K562 (cell line): ENCODE data around the gene BZW2. TPM values are rescaled to one million over a fixed set of nuclear protein-coding genes. Genes with fewer than 3 reads are reported as not detected.

Experiments used
- BCOR ChIP-seq: fragments of 450-650 bp; IDR thresholded peaks from 2 replicates; pipeline ENCODE4 v1.6.1; 2016
- CREBBP ChIP-seq: IDR thresholded peaks from one replicate; pipeline ENCODE4 v1.6.1; 2012; ENCODE audit warnings: low read depth, mild to moderate bottlenecking, control low read depth, inconsistent platforms, low read length
- FOXM1 ChIP-seq, 2 experiments: fragments of 450-650 bp in 1 of 2; sonication (generic) in 1 of 2; formaldehyde crosslinking in 1 of 2; IDR thresholded peaks; 2 replicates each; pipeline versions ENCODE4 v1.6.1 to v1.9.0; 2017 to 2022; ENCODE audit warnings: low read depth in 2 of 2, mild to moderate bottlenecking in 2 of 2, missing genetic modification reagents in 1 of 2, moderate library complexity in 1 of 2
- FOXP1 ChIP-seq: sonication (generic); formaldehyde crosslinking; IDR thresholded peaks from 2 replicates; pipeline ENCODE4 v1.8.0; 2022; ENCODE audit warnings: mild to moderate bottlenecking, missing genetic modification reagents
- GTF2F1 ChIP-seq: IDR thresholded peaks from 2 replicates; pipeline ENCODE4 v1.6.1; 2011; ENCODE audit warnings: low read depth, low read length, improper control_type of control experiment
- HDAC3 ChIP-seq: fragments of 450-650 bp; IDR thresholded peaks from 2 replicates; pipeline ENCODE4 v1.6.1; 2018; ENCODE audit warnings: borderline replicate concordance, mild to moderate bottlenecking, moderate library complexity; ENCODE audit not compliant: partially characterized antibody
- HLTF ChIP-seq: fragments of 450-650 bp; IDR thresholded peaks from 2 replicates; pipeline ENCODE4 v1.6.1; 2016
- JUNB ChIP-seq: fragments of 450-650 bp; formaldehyde crosslinking; conservative IDR thresholded peaks from 2 replicates; pipeline ENCODE4 v1.4.0; 2020; ENCODE audit warnings: mild to moderate bottlenecking
- KLF1 ChIP-seq: fragments of 450-650 bp; IDR thresholded peaks from 2 replicates; pipeline ENCODE4 v1.6.1; 2016; ENCODE audit warnings: missing genetic modification characterization, missing compliant biosample characterization
- MAFF ChIP-seq: IDR thresholded peaks from 2 replicates; pipeline ENCODE4 v1.6.1; 2012; ENCODE audit warnings: low read length, improper control_type of control experiment
- MCM7 ChIP-seq, 2 experiments: fragments of 450-650 bp; IDR thresholded peaks; 2 replicates each; pipeline ENCODE4 v1.6.1; 2016 to 2018
- NFE2 ChIP-seq: IDR thresholded peaks from 2 replicates; pipeline ENCODE4 v1.6.1; 2014; ENCODE audit warnings: antibody characterized with exemption, low read depth
- NR4A1 ChIP-seq, 2 experiments: fragments of 250-450 bp in 1 of 2; fragments of 450-650 bp in 1 of 2; sonication (Bioruptor Pico) in 1 of 2; IDR thresholded peaks; 2 replicates each; pipeline versions ENCODE4 v1.4.0 to v1.6.1; 2016 to 2020; ENCODE audit warnings: mild to moderate bottlenecking in 2 of 2, missing compliant biosample characterization in 1 of 2, missing genetic modification characterization in 1 of 2, moderate library complexity in 1 of 2
- SNRNP70 ChIP-seq: fragments of 200-400 bp; formaldehyde crosslinking; optimal IDR thresholded peaks from 2 replicates; pipeline ENCODE3; 2017; ENCODE audit warnings: low read depth, low read length
- SREBF2 ChIP-seq: sonication (generic); formaldehyde crosslinking; IDR thresholded peaks from 2 replicates; pipeline ENCODE4 v1.4.0; 2020; ENCODE audit warnings: mild to moderate bottlenecking, missing genetic modification reagents
- THRB ChIP-seq: fragments of 450-650 bp; formaldehyde crosslinking; conservative IDR thresholded peaks from 2 replicates; pipeline ENCODE4 v1.4.0; 2022; ENCODE audit warnings: mild to moderate bottlenecking, missing genetic modification characterization
- ZFP91 ChIP-seq: sonication (generic); formaldehyde crosslinking; IDR thresholded peaks from 2 replicates; pipeline ENCODE4 v1.8.0; 2022; ENCODE audit warnings: mild to moderate bottlenecking, missing genetic modification reagents
- ZNF212 ChIP-seq: fragments of 450-650 bp; formaldehyde crosslinking; IDR thresholded peaks from 2 replicates; pipeline ENCODE4 v1.4.0; 2020; ENCODE audit warnings: mild to moderate bottlenecking
- ZNF224 ChIP-seq: sonication (generic); formaldehyde crosslinking; IDR thresholded peaks from 2 replicates; pipeline ENCODE4 v1.8.0; 2022; ENCODE audit warnings: mild to moderate bottlenecking, missing genetic modification reagents
- ZNF583 ChIP-seq: fragments of 250-450 bp; sonication (Bioruptor Pico); IDR thresholded peaks from 2 replicates; pipeline ENCODE4 v1.4.0; 2020
- ZNF778 ChIP-seq: fragments of 450-650 bp; formaldehyde crosslinking; IDR thresholded peaks from 2 replicates; pipeline ENCODE4 v1.4.0; 2020; ENCODE audit warnings: mild to moderate bottlenecking, moderate library complexity
- polyA plus RNA-seq, 8 experiments: library from polyadenylated mRNA; depleted of rRNA in 4 of 8; stranded (reverse) in 5 of 8; unstranded in 3 of 8; fragments of >200 nt; fragmentation: Nextera tagmentation in 2 of 8; fragmentation: Illumina TruSeq in 1 of 8; extraction: Ambion mirVana in 2 of 8; extraction: Trizol in 1 of 8; gene quantifications; 2 replicates each; pipeline versions ENCODE4 v1.2.1 to v1.2.3, GENCODE V29; 2011 to 2014; ENCODE audit warnings: inconsistent platforms in 1 of 8, missing spikeins in 1 of 8
- total RNA-seq, 7 experiments: library from RNA; depleted of rRNA in 6 of 7; stranded (reverse); fragments of >200 nt in 6 of 7; fragmentation: Illumina TruSeq in 2 of 7; extraction: Trizol in 2 of 7; gene quantifications; 2 replicates each; pipeline versions ENCODE4 v1.2.1 to v1.2.3, GENCODE V29; 2011 to 2021; ENCODE audit warnings: low replicate concordance in 1 of 7
- TF ChIP-seq, protein P1 (sequence below): fragments of 250-450 bp; sonication (Bioruptor Pico); IDR thresholded peaks from 2 replicates; pipeline ENCODE4 v1.5.0; 2021; ENCODE audit warnings: mild to moderate bottlenecking, borderline replicate concordance

BZW2 gene
- total and polyA plus RNA-seq, 9 of the 15 experiments (the other 6 are each of a cell fraction or from before 2014, with no cell fraction given) = 140 to 316 (median 173) TPM

DNA sequence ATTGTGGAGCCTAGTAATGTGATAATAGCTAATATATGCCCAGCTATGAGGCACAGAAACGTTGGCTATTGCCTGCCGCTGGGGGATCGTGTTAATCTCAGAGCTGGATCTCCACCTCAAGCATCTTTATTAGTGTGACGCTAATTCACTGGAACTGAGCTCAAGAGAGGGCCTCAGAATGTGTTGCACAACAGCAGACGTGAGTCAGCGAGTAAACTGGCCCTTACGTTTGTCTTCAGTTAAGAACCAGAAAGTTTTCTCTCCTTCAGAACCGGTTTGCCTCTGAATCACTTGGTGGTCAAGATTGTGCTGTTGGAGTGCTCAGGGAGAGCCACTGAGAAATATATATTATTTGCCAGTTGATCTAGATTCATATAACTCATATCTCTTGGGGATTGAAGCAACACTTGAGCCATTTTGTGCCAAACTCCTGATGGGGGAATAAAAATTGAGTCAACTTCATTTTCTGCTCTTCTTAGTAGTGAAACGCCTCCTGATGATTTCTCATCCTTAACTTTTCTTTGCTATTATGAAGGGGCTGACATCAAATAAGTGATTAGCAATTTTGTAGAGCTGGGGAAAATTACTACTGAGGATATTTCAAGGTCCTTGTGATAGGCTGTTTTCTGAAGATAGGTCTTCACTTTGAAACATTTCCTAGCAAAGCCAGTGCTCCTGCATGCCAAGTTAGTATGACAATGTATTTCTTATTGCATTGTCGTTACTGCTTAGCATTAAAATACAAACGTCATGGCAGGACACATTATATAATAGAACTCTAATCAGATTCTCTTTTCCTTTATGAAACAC is 22.3 kb downstream of the BZW2 start (continued):
- TF ChIP-seq HLTF (no peak), BCOR (peak; percentile 10; the same call in 1 of the 2 replicates), THRB (no peak), SREBF2 (CRISPR knock-in tag) (no peak), ZNF224 (no peak), ZFP91 (CRISPR knock-in tag) (no peak), ZNF583 (CRISPR knock-in tag) (peak; percentile 88), KLF1 (tag) (no peak), FOXM1 (IDR thresholded peaks at IDR 0.05; ENCODE audit: low read depth) (no peak), FOXM1 (CRISPR knock-in tag; IDR thresholded peaks at IDR 0.05; ENCODE audit: low read depth) (no peak), CREBBP (no peak), NR4A1 (CRISPR knock-in tag; IDR thresholded peaks at IDR 0.05) (no peak), NR4A1 (tag; IDR thresholded peaks at IDR 0.05) (peak; percentile 98), JUNB (CRISPR knock-in tag) (no peak), ZNF778 (no peak), ZNF212 (CRISPR knock-in tag) (no peak), FOXP1 (CRISPR knock-in tag) (no peak), SNRNP70 (no peak), HDAC3 (peak; percentile 25), NFE2 (peak; percentile 93), MAFF (peak; percentile 68; the same call in 1 of the 2 replicates), MCM7 (IDR thresholded peaks at IDR 0.05) (no peak), GTF2F1 (no peak)
- TF ChIP-seq, protein P1, sequence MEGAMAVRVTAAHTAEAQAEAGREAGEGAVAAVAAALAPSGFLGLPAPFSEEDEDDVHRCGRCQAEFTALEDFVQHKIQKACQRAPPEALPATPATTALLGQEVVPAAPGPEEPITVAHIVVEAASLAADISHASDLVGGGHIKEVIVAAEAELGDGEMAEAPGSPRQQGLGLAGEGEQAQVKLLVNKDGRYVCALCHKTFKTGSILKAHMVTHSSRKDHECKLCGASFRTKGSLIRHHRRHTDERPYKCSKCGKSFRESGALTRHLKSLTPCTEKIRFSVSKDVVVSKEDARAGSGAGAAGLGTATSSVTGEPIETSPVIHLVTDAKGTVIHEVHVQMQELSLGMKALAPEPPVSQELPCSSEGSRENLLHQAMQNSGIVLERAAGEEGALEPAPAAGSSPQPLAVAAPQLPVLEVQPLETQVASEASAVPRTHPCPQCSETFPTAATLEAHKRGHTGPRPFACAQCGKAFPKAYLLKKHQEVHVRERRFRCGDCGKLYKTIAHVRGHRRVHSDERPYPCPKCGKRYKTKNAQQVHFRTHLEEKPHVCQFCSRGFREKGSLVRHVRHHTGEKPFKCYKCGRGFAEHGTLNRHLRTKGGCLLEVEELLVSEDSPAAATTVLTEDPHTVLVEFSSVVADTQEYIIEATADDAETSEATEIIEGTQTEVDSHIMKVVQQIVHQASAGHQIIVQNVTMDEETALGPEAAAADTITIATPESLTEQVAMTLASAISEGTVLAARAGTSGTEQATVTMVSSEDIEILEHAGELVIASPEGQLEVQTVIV = no peak
